Measurements from ENCODE around the gene KLLN.

KLLN gene

DNA sequence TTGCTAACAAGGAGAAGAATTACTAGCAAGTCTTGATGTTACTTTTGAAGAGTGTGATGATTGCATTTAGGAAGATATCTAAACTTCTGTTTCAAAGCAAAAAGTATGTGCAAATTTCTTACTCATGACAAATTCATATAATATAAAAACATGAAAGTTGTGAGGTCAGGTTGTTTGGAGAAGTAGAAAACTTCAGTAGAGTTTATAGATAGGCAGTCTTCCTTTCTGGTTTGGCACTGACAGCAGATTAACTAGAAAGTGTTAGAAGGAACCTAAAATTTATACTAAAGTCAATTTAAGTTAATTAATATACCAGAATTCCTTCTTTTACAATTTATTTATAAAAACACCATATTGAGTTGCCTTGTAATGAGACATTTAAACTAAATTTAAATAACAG is 17.0 kb upstream of the KLLN start:
- TF ChIP-seq, protein P1, sequence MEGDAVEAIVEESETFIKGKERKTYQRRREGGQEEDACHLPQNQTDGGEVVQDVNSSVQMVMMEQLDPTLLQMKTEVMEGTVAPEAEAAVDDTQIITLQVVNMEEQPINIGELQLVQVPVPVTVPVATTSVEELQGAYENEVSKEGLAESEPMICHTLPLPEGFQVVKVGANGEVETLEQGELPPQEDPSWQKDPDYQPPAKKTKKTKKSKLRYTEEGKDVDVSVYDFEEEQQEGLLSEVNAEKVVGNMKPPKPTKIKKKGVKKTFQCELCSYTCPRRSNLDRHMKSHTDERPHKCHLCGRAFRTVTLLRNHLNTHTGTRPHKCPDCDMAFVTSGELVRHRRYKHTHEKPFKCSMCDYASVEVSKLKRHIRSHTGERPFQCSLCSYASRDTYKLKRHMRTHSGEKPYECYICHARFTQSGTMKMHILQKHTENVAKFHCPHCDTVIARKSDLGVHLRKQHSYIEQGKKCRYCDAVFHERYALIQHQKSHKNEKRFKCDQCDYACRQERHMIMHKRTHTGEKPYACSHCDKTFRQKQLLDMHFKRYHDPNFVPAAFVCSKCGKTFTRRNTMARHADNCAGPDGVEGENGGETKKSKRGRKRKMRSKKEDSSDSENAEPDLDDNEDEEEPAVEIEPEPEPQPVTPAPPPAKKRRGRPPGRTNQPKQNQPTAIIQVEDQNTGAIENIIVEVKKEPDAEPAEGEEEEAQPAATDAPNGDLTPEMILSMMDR (IDR thresholded peaks at IDR 0.05): no peak

GRCh38 chr10:87878664-87879459 is 15.5 kb upstream of the KLLN start:
- TF ChIP-seq, protein P1 (IDR thresholded peaks at IDR 0.05): no peak

DNA sequence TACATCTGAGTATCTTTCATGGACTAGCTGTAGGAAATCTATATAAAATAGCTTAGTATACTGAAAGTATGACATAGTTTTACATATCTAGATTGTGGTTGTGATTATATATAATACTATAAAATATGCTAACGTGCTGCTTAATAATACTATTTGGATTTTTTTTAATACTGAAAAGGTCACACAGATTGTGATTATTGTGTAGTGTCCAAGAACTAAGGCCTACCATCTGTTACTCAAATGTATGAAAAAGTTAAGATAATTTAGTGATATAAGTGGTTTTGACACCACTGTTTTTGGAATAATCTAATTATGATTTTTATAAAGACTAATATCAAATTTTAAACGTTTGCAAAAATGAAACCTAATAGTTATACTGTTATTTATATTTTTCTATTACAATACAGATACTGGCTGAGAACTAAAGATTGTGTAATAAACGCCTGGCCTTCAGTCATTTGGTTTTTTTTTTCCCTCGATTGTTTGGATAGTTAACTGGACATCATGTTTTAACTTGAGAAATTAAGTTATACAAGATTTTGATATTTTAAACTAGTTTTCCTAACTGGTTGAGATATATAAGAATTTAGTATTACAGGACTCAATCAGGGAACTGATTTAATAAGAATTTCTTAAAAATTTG is 12.7 kb upstream of the KLLN start:
- TF ChIP-seq, protein P1 (IDR thresholded peaks at IDR 0.05): no peak

DNA sequence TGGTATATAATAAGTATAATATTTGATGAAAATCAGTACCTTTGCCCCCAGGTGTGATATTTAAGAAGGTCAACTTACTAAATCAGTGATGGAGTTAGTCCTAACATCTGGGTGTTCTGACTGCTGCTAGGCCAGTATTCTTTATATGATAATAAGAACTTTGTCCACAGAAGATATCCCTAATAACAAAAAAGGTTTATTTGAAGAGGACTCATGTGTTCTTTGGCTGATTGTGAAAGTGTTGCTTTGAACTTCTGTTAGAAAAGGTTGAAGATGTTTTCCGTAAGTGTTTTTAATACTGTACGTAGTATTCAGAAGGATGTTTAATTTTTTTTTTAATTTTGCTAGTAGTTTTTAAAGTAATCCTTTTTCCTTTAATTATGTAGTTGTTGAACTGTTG is 10.3 kb upstream of the KLLN start:
- TF ChIP-seq, protein P1 (IDR thresholded peaks at IDR 0.05): no peak

DNA sequence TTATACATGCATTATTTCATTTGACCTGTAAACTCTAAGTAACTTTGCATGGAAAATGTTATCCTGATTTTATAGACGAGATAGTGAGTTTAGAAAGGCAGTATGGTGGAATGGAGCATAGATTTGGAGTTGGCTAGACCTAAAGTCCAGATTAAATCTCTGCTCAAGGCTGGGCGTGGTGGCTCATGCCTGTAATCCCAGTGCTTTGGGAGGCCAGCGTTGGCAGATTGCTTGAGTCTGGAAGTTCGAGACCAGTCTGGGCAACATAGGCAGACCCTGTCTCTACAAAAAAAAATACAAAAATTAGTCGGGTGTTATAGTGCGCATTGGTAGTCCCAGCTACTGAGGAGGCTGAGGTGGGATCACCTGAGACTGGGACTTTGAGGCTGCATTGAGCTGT is 9.5 kb upstream of the KLLN start:
- TF ChIP-seq, protein P1 (IDR thresholded peaks at IDR 0.05): no peak

- TF ChIP-seq, protein P1 (IDR thresholded peaks at IDR 0.05): no peak
Observed at GRCh38 chr10:87869773-87870551, 6.6 kb upstream of the KLLN start.

GRCh38 chr10:87868277-87868676 is 4.9 kb upstream of the KLLN start:
- TF ChIP-seq, protein P1 (IDR thresholded peaks at IDR 0.05): no peak

All from LNCAP (cell line).